EL (cell line): Measurements from ENCODE around the gene HSPA12B.

Source experiments
- DNase-seq: peaks from one replicate; pipeline ENCODE4 v3.0.0-alpha.2; 2016

The HSPA12B gene

GRCh38 chr20:3749689-3750531, 17.4 kb downstream of the HSPA12B start:
- DNase-seq, result no peak

GRCh38 chr20:3751305-3751674, 18.8 kb downstream of the HSPA12B start:
- no peak for DNase-seq

- no peak for DNase-seq
Measured at GRCh38 chr20:3751675-3752385, 19.3 kb downstream of the HSPA12B start.

- DNase-seq, result no peak
Measured at GRCh38 chr20:3752386-3752759, 19.9 kb downstream of the HSPA12B start.

GRCh38 chr20:3753098-3753497, 20.6 kb downstream of the HSPA12B start:
- DNase-seq, result peak; percentile 63

GRCh38 chr20:3753501-3754275, 21.2 kb downstream of the HSPA12B start:
- DNase-seq, result no peak

GRCh38 chr20:3754276-3754630, 21.8 kb downstream of the HSPA12B start:
- no peak for DNase-seq

- no peak for DNase-seq
Measured at GRCh38 chr20:3755269-3755668, 22.8 kb downstream of the HSPA12B start.

GRCh38 chr20:3755814-3756480, 23.5 kb downstream of the HSPA12B start:
- DNase-seq, result no peak

- no peak for DNase-seq
Measured at GRCh38 chr20:3757268-3757667, 24.8 kb downstream of the HSPA12B start.

- no peak for DNase-seq
Measured at GRCh38 chr20:3758566-3758965, 26.1 kb downstream of the HSPA12B start.

- no peak for DNase-seq
Measured at GRCh38 chr20:3759316-3759823, 26.9 kb downstream of the HSPA12B start.

- no peak for DNase-seq
Measured at GRCh38 chr20:3759884-3760283, 27.4 kb downstream of the HSPA12B start.

GRCh38 chr20:3760655-3761348, 28.3 kb downstream of the HSPA12B start:
- DNase-seq, result peak; percentile 44

GRCh38 chr20:3763671-3764601, 31.5 kb downstream of the HSPA12B start:
- no peak for DNase-seq

- DNase-seq, result no peak
Measured at GRCh38 chr20:3764659-3765058, 32.2 kb downstream of the HSPA12B start.

GRCh38 chr20:3765171-3765882, 32.8 kb downstream of the HSPA12B start:
- no peak for DNase-seq

- no peak for DNase-seq
Measured at GRCh38 chr20:3766422-3767109, 34.1 kb downstream of the HSPA12B start.

- DNase-seq, result no peak
Measured at GRCh38 chr20:3767110-3767426, 34.6 kb downstream of the HSPA12B start.
